Measurements from ENCODE around the gene KIF2C.

DNA sequence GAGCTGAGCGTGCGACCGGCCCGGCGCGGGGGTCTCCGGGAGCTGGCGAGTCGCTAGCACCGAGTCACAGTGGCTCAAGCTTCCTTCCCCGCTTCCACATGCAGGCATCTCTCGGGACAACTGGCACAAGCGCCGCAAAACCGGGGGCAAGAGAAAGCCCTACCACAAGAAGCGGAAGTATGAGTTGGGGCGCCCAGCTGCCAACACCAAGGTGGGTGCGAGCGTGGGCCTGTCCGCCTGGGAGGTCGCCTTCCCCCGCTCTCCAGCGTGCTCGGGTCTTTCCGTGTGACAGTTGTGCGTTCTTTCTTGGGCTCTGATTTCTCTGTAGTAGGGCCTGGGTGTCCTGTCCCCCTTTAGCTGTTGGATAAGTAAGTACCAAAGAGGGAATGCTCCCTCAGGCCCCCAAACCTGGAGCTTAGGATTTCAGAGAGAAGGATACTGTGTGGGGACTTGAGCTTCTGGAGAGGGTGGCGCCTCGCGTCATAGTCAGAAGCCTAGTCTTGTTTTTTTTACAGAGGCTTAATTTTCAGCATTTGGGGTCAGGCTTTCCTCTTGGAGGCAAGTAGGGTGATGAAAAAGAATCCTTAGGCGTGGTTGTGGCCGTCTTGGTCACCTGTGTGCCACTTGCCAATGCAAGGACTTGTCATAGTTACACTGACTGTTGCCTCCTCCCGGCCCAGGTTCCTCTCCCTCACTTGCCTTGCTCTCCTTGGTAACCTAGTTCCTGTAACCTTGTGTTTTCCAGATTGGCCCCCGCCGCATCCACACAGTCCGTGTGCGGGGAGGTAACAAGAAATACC lies 36.5 kb downstream of the KIF2C start:
- no peak for TF ChIP-seq CTCF (IDR thresholded peaks at IDR 0.05 in 4 of 5, conservative IDR thresholded peaks at IDR 0.05 in 1 of 5)
- peak in 1 of 2 donors; percentile 5 for TF ChIP-seq POLR2A (IDR thresholded peaks at IDR 0.05)

Data from gastrocnemius medialis (tissue), 4 donors.